GM13976 (cell line): ENCODE data around the gene SPRED2.

Source experiments
- DNase-seq: peaks from one replicate; pipeline ENCODE4 v3.0.0; 2012; ENCODE audit warnings: low spot score
- CTCF ChIP-seq: IDR thresholded peaks from 2 replicates; pipeline ENCODE4 v1.5.1; 2012; ENCODE audit warnings: borderline replicate concordance, mild to moderate bottlenecking; ENCODE audit not compliant: insufficient read depth; ENCODE audit errors: extremely low read depth, missing control alignments, control extremely low read depth
- in situ Hi-C: fragments of 300-500 bp; cut with MboI; formaldehyde crosslinking; loops from one replicate; pipeline ENCODE4 v1.12.0; 2022; ENCODE audit warnings: low sequenced_read_pairs, mixed read lengths, inconsistent platforms; ENCODE audit not compliant: unreplicated experiment

SPRED2 gene

GRCh38 chr2:65389476-65389875 is 42.9 kb downstream of the SPRED2 start:
- DNase-seq = no peak
- in situ Hi-C loops = no loop called here
- no peak for TF ChIP-seq CTCF

- no peak for TF ChIP-seq CTCF
- DNase-seq = no peak
- in situ Hi-C loops = no loop called here
These were observed 43.6 kb downstream of the SPRED2 start for GRCh38 chr2:65388596-65389390.

GRCh38 chr2:65388051-65388531 is 44.3 kb downstream of the SPRED2 start:
- in situ Hi-C loops = no loop called here
- TF ChIP-seq CTCF = no peak
- peak; percentile 54 for DNase-seq

- no peak for DNase-seq
- in situ Hi-C loops = no loop called here
- TF ChIP-seq CTCF = no peak
These were observed 45.4 kb downstream of the SPRED2 start for GRCh38 chr2:65386989-65387388.

- no peak for TF ChIP-seq CTCF
- in situ Hi-C loops = no loop called here
- DNase-seq = no peak
These were observed 46.1 kb downstream of the SPRED2 start for GRCh38 chr2:65386344-65386743.

- in situ Hi-C loops = no loop called here
- TF ChIP-seq CTCF = no peak
- no peak for DNase-seq
These were observed 48.6 kb downstream of the SPRED2 start for GRCh38 chr2:65383541-65384488.
